HepG2 (cell line): ENCODE results near the gene EPB41L2.

Experiments
- YY1 ChIP-seq: IDR thresholded peaks from 2 replicates; pipeline ENCODE4 v1.6.1; 2011; ENCODE audit warnings: low read length, low read depth, moderate library complexity, mild to moderate bottlenecking; ENCODE audit not compliant: insufficient read depth, insufficient replicate concordance
- TF ChIP-seq, protein P1 (sequence below): sonication (generic); formaldehyde crosslinking; IDR thresholded peaks from 2 replicates; pipeline ENCODE4 v1.5.0; 2020; ENCODE audit warnings: mild to moderate bottlenecking, missing genetic modification reagents, moderate library complexity

DNA sequence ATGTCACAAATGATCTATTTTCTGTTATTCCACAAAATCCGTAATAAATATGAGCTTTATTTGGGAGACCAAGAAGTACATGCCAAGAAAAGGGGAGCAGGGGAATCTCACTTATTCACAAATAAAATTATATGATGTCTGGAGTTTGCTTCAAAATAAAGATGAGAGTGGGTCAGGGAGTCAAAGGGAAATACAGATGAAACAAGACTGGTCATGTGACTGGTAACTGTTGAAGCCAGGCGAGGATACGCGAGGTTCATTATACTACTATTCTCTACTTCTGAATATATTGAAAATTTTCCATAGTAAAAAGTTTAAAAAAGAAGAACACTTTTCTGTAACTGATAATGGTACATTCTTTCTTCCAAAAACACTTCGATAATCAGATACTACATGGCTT lies 14.6 kb downstream of the EPB41L2 start:
- no peak for TF ChIP-seq YY1
- TF ChIP-seq, protein P1, sequence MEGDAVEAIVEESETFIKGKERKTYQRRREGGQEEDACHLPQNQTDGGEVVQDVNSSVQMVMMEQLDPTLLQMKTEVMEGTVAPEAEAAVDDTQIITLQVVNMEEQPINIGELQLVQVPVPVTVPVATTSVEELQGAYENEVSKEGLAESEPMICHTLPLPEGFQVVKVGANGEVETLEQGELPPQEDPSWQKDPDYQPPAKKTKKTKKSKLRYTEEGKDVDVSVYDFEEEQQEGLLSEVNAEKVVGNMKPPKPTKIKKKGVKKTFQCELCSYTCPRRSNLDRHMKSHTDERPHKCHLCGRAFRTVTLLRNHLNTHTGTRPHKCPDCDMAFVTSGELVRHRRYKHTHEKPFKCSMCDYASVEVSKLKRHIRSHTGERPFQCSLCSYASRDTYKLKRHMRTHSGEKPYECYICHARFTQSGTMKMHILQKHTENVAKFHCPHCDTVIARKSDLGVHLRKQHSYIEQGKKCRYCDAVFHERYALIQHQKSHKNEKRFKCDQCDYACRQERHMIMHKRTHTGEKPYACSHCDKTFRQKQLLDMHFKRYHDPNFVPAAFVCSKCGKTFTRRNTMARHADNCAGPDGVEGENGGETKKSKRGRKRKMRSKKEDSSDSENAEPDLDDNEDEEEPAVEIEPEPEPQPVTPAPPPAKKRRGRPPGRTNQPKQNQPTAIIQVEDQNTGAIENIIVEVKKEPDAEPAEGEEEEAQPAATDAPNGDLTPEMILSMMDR, result no peak
